ENCODE results near the gene RBFOX2.

- no peak for TF ChIP-seq EZH2phosphoT487 (IDR thresholded peaks at IDR 0.05; ENCODE audit: borderline replicate concordance, low read depth, low read length)
- TF ChIP-seq, protein P1, sequence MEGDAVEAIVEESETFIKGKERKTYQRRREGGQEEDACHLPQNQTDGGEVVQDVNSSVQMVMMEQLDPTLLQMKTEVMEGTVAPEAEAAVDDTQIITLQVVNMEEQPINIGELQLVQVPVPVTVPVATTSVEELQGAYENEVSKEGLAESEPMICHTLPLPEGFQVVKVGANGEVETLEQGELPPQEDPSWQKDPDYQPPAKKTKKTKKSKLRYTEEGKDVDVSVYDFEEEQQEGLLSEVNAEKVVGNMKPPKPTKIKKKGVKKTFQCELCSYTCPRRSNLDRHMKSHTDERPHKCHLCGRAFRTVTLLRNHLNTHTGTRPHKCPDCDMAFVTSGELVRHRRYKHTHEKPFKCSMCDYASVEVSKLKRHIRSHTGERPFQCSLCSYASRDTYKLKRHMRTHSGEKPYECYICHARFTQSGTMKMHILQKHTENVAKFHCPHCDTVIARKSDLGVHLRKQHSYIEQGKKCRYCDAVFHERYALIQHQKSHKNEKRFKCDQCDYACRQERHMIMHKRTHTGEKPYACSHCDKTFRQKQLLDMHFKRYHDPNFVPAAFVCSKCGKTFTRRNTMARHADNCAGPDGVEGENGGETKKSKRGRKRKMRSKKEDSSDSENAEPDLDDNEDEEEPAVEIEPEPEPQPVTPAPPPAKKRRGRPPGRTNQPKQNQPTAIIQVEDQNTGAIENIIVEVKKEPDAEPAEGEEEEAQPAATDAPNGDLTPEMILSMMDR (conservative IDR thresholded peaks at IDR 0.05; ENCODE audit: low read length), result no peak
These were observed 181.8 kb downstream of the RBFOX2 start for GRCh38 chr22:35846804-35847203.

All from OCI-LY7 (cell line).